GM18502 (cell line): ENCODE measurements around the gene RPP40.
"Not testable (repeated sequence)": the region's sequence is repeated elsewhere in the genome, so short reads cannot be mapped to it uniquely, and the experiment has no call there.

Experiments used
- ATAC-seq: cut with Tn5 transposase; IDR thresholded peaks from one replicate; pipeline ENCODE4 v1.9.1; 2021; ENCODE audit warnings: mild to moderate bottlenecking; ENCODE audit not compliant: unreplicated experiment, poor library complexity

RPP40 gene

GRCh38 chr6:5003604-5004372, at the start of gene RPP40:
TSS of gene RPP40 (minus strand) at chr6:5004037. CDS start at chr6:5004002, 35 bp downstream.
- ATAC-seq = peak; percentile 95

- no peak for ATAC-seq
Measured at GRCh38 chr6:5053038-5053437, 49.2 kb upstream of the RPP40 start.

GRCh38 chr6:5051394-5051793, 47.6 kb upstream of the RPP40 start:
- ATAC-seq = no peak

GRCh38 chr6:5050009-5050408, 46.2 kb upstream of the RPP40 start:
- ATAC-seq = no peak

- ATAC-seq = no peak
Measured at GRCh38 chr6:5046430-5046829, 42.6 kb upstream of the RPP40 start.

GRCh38 chr6:5045416-5045815, 41.6 kb upstream of the RPP40 start:
- ATAC-seq = no peak

GRCh38 chr6:5044866-5045265, 41.0 kb upstream of the RPP40 start:
- ATAC-seq = no peak

GRCh38 chr6:5042436-5042835, 38.6 kb upstream of the RPP40 start:
- no peak for ATAC-seq

GRCh38 chr6:5041955-5042354, 38.1 kb upstream of the RPP40 start:
- ATAC-seq = no peak

GRCh38 chr6:5036269-5036668, 32.4 kb upstream of the RPP40 start:
- no peak for ATAC-seq

GRCh38 chr6:5034736-5035135, 30.9 kb upstream of the RPP40 start:
- ATAC-seq = no peak

GRCh38 chr6:5034328-5034727, 30.5 kb upstream of the RPP40 start:
- no peak for ATAC-seq

- not testable (repeated sequence) for ATAC-seq
Measured at GRCh38 chr6:5033214-5033904, 29.5 kb upstream of the RPP40 start.

GRCh38 chr6:5032706-5033105, 28.9 kb upstream of the RPP40 start:
- ATAC-seq = not testable (repeated sequence)

- no peak for ATAC-seq
Measured at GRCh38 chr6:5031150-5031549, 27.3 kb upstream of the RPP40 start.

GRCh38 chr6:5030596-5031136, 26.8 kb upstream of the RPP40 start:
- peak; percentile 88 for ATAC-seq

GRCh38 chr6:5029609-5030008, 25.8 kb upstream of the RPP40 start:
- no peak for ATAC-seq

GRCh38 chr6:5028921-5029320, 25.1 kb upstream of the RPP40 start:
- ATAC-seq = no peak

GRCh38 chr6:5028301-5028700, 24.5 kb upstream of the RPP40 start:
- no peak for ATAC-seq

- ATAC-seq = no peak
Measured at GRCh38 chr6:5025911-5026819, 22.3 kb upstream of the RPP40 start.

- ATAC-seq = no peak
Measured at GRCh38 chr6:5023923-5024322, 20.1 kb upstream of the RPP40 start.
